CD4-positive, alpha-beta T cell treated with Interleukin-17A for 4 hours (primary cell): ENCODE measurements around the gene B3GALT6.
A peak's percentile ranks its signal among the peaks of the same experiment; 100 is the strongest.
"Not testable (repeated sequence)": the region's sequence is repeated elsewhere in the genome, so short reads cannot be mapped to it uniquely, and the experiment has no call there.

Experiments
- DNase-seq: peaks from one replicate; pipeline ENCODE4 v3.0.0-alpha.2; 2020; ENCODE audit warnings: mixed read lengths

The B3GALT6 gene

DNA sequence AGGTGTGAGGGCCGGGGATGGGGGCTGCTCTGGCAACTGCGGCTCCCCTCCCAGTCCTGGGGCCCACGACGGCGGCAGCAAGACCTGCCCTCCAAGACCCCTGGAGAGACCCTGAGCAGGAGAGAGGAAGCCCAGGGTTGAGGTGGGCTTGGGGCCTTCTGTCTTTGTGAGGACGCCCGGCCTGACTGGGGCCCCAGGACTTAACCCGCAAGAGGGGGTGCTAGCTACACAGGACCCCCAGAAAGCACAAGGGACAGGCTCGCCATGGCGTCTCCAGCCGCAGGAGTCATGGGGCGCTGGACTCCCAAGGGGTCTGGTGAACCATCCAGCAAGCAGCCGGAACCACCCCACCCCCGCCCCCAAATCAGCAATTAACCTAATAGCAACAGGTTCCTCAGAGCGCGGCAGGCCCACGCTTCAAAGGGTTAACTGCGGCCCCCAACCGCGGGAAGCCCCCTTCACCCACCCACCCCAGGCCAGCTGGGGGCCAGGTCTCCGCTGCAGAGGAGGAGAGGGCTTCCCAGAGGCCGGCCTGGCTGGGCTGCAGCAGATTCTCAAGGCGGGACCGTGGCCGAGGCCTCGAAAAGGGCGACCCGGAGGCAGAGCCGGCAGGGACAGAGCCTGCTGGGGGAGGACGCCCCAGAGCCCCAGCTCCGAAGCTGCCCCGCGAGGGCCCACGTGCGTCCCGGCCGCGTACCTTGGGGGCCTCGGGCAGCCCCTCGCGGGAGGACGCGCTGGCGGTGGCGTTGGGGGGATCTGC, 14.0 kb downstream of the B3GALT6 start:
- no peak for DNase-seq

DNA sequence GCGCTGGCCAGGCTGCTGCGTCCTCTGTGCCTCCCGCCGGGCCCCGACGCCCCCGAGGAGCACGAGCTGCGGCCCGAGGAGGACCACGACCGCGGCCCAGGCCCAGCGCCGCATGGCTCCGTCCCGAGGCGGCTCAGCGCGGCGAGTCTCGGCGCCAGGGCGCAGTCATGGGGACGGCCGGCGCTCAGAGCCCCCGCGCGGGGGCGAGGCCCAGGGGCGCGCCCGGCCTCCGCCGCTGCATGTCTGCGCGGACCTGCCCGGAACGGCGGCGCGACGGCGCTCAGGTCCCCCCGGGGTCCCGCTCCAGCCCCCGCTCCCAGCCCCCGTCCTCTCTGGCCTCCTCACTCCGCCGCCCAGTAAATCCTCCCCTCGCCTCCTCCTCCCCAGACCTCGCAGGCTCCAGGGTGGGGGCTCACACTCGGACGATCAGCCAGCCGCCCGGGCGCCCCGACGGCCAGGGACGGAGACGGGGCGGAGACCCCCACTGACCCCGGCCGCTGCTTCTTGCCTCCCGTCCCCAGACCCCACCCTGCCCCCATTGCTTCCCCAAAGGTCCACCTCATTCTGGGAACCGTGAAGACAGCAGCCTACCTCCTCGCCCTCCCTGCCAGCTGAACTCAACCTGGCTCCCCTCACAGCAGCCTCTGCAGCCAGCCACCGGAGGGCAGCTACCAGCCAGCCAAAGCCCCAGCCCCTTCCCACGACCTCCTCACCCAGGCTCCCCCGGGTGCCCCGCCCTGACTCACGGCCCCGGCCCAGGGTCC, 14.7 kb downstream of the B3GALT6 start, which contains the start of gene C1QTNF12:
Gene C1QTNF12, minus strand, starts transcription at position 146 of the 764 bp plus-strand sequence. Its CDS starts 32 bp downstream, at position 114.
- no peak for DNase-seq

DNA sequence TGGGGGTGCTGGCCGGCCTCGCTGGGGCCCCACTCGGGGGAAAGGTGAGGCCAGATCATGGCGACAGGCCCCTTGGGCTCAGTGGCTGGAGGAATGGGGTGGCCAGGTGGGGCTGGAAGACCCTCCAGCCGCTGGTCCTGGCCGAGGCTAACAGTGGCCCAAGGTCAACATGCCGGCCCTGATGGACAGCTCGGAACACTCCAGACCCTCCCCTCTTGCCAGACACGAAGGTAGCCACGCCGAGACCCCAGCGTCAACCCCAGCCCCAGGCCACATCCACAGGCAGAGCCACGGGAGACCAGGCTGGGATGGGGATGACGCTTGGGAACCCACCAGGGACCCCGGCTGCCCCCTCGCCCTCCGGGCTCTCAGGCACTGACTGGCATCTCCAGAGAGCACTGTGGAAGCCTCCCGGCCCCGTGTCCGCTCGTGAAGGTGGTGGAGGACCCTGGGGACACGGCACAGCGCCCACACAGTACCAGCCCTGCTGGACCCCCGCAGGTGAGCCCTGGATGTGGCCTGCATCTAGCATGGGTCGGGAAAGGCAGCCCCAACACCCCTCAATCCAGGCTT, 15.4 kb downstream of the B3GALT6 start:
- no peak for DNase-seq

DNA sequence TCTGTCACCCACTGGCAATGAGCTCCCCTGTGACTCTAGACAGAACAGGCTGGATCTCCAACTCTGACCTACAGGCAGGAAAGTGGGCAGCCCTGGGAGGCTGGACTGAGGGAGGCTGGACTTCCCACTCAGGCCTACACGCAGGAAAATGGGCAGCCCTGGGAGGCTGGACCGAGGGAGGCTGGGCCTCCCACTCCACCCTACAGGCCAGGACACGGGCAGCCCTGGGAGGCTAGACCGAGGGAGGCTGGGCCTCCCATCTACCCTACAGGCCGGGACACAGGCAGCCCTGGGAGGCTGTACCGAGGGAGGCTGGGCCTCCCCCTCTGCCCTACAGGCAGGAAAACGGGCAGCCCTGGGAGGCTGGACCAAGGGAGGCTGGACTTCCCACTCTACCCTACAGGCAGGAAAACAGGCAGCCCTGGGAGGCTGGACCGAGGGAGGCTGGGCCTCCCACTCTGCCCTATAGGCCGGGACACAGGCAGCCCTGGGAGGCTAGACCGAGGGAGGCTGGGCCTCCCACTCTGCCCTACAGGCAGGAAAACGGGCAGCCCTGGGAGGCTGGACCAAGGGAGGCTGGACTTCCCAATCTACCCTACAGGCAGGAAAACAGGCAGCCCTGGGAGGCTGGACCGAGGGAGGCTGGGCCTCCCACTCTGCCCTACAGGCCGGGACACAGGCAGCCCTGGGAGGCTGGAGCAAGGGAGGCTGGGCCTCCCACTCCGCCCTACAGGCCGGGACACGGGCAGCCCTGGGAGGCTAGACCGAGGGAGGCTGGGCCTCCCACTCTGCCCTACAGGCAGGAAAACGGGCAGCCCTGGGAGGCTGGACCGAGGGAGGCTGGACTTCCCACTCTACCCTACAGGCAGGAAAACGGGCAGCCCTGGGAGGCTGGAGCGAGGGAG, 16.2 kb downstream of the B3GALT6 start:
- not testable (repeated sequence) for DNase-seq

DNA sequence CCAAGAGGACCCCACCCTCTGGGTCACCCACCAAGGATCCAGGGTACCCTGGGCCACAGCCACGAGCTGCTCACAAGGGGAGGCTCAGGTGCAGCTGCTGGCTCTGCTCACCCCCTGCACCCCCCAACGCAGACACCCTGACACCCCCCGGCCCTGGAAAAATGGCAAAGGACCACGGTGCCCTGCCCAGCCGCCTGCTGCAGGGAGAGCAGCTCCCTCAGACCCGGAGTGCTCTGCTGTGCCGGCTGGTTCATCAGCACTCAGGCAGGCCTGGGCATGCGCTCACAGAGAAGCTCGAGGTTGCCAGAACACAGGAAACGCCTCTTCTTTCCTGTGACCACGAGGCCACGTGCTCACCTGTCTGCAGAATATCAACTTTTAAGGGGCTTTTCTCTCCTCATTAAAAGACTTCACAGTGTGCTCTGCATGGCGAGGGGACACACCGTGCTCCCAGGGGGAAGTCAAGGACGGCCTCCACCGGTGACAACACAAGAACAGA, 18.8 kb downstream of the B3GALT6 start:
- peak; percentile 81 for DNase-seq

DNA sequence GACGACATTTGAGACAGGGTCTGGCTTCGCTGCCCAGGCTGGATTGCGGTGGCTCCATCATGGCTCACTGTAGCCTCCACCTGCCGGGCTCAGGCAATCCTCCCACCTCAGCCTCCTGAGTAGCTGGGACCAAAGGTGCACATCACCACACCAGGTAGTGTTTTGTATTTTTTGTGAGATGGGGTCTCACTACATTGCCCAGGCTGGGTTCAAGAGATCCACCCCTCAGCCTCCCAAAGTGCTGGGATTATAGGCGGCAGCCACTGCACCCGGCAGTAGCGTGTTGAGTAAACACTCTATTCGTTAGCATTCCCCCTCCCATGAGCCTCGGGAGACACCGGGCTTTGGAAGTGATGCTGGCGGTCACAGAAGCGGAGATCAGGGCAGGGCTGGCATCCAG, 21.3 kb downstream of the B3GALT6 start:
- DNase-seq: no peak

DNA sequence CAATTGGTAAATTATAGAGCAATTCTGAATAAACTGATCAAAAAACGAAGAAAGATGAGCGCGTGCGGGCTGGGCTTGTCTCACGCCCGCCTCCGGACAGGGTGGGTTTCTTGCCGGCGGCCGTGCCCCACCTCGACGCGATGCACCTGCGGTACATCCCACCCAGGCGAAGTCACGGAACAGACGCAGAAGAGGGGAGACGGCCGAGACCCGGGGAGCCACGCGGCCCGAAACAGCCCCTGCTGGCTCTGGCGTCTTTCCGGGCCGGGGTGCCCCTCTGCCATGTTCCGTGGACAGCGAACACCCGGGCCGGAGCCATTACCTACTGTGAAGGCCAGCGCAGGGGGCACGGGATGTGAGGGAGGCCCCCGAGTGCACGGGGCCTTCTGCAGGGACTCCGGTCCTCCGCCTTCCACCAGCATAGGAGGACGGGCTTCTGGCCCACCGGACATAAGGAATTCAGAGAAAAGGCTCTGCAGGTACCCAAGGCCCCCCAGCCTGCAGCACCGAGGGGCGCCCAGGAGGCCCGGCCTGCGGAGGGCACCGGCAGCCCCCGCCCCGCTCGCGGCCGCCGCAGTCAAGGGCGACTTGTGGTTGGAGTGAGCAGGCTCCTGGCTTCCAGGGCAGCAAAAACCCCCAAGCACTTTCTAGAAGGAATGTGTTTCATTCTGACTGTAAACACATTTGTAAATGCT, 22.1 kb downstream of the B3GALT6 start:
- no peak for DNase-seq

DNA sequence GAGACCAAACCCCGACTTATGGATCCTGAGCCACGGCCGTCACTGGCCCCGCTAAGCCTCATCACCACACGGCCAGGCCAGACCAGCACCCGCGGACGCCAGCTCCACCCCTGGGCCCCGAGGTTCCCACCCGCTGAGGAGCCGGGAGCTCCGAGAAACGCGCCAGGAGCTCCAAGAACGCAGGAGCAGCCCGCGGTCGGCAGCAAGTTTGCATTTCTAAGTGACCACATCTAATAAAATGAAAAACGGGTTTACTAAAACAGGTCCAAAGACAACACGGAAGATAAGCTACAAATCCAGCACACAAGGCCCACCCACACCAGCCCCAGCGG, 22.6 kb downstream of the B3GALT6 start:
- DNase-seq: no peak

DNA sequence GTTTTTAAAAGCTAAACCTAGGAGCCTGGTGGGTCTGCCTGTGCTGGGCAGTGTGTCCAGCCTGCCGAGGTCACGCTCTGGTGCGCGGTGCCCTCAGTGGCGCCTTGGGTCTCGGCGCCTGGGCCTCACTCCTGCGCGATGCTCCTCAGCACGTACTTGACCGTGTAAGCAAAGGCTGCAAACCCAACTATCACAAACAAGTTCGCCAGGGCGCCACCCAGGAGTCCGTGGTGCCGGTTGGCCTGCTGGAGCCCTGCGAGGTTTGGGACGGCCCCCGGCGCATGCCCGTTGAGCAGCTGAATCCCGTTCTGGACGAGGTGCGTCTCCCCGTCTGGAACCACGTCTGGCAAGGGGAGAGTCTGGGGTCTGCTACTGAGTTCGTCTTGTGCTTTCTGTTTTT, 23.0 kb downstream of the B3GALT6 start:
- no peak for DNase-seq

DNA sequence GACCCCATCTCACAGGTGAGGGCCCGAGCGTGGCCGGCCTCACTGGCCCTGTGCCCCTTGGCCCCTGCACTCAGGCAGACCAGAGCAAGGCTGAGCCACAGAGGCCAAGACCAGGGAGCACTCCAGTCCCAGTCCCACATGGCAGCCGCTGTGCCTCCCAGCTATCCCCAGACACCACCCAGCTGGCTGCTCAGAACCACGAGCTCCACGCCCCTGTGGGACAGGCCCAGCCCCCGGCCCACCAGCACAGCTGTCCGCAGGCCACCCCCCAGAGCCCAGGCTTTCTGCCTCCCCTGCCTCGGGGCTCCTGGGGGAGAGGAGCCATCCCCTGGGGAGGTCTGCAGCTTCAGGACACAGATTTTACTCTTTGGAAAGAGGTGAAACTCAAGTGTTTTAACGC, 23.6 kb downstream of the B3GALT6 start:
- DNase-seq: no peak

DNA sequence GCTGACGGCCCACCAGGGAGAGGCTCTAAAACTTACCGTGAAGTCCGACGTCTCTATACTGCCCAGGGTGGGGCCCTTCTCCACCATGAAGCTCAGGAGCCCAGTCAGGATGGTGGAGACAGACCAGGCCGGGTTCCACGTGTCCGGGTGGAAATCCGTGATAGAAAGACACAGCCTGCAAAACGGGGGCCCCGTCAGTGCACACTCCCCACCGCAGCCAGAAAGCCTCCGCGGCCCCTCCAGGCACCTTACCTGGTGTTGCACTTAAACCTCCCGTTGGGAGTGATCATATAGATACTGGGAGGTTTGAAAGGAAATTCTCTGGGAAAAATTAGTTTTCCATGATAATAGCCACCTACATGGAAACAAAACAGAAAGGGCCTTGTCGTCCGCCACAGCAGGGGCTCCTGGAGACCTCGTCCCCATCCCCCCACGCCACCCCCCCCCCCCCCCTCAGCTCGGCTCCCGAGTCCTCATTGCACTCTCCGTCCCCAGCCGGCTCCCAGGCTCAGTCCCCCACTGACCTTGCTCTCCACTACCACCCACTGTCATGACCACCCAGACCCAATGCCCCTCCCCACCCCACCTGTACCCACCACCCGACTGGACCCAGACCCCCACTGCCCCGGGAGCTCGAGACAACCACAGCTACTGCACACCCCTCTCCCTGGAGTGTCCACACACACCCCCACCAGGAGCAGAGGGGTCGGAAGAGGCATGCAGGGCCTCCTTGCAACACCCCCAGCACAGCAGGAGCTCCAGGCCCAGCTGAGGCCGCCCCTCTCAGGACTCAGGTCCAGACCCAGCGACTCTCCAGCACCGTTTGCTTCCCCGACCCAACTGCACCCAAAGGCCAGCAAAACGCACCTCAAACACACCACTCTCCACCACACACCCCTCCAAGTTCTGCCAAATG, 25.2 kb downstream of the B3GALT6 start:
- DNase-seq: no peak

DNA sequence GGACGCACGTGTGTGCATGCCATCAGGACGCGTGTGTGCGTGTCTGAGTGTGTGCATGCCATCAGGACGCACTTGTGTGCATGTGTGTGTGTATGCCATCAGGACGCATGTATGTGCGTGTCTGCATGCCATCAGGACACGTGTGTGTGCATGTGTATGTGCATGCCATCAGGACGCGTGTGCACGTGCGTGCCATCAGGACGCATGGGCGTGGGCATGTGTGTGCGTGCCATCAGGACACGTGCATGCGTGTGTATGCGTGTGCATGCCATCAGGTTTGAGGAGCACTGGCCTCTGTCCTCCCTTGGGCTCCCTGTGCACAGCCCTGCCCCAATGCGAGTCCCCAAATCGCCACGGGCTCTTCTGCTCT, 27.1 kb downstream of the B3GALT6 start:
- no peak for DNase-seq

DNA sequence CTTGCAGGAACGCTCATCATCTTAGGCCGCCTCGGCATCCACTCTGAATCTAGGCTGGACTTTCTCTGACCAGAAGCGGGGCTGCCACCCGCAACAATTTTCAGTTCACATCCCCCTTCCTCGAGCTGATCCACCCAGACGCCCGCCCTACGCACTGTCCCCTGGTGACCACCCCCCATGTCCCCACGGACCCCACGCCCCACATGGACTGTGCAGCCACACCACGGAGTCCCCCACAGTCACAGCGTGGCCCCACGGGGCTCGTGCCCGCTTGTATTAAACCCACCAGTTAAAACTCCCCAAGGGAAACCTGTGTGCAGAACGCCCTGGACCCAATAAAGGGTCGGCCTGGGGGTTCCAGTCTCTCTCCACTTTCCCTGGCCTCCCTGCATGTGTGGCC, 27.5 kb downstream of the B3GALT6 start:
- no peak for DNase-seq

DNA sequence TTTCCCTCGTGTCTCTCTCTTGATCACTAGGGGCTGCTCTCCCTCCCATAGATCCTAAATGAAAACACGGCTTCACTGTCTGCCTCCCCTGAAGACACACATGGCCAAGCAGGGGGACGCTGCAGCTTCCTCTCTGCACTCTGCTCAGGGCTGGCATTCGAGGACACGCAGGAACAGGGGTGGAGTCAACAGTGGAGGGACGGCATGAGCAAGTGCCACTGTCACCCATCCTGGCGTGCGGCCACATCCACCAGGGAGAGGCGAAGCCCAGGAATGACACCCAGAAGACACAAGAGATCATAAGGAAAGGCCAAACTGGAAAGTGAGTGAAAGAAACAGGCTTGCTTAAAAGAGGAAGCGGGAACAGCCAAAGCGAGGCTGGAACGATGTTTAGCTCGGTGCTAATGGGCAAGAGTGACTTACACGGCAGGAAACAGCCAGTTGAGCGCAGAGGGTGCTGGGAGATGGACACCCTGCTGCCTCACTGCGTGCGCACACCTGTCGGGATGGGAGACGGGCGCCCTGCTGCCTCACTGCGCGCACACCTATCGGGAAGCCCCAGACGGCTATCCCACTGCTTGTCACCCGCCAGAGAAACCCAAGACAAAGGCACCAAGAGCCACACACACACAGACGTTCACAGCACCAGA, 28.0 kb downstream of the B3GALT6 start:
- no peak for DNase-seq

DNA sequence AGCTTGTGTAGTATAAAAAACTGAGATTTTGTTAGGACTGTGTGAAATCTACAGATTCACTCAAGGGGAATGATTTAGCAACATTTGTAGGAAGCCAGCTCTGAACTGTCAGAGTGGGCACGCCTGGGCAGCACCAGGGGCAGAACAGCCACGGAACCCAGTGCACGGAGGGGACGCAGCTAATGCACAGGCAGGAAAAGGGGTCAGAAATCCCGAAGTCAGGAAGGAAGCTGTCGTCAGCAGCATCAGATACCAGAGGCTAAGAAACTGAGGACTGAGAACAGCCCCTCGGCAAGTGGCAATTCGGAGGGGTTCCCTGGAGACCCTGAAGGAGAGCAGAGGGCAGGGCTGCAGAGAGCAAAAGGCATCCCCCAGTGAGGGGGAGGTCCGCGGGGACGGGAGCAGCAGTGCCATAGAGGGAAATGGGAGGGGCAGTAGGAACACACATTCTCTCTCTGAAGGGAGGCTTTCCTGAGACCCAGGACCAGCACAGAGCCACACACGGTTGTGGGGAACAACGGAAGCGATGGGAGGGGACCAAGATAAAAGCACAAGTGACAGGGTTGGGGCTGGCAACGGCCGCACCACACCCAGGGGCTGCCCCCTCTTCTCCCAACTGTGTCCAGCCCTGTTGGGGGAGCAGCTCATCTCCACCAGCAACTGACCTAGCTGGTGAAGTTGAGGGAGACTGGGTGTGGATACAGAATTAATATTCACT, 29.0 kb downstream of the B3GALT6 start:
- DNase-seq: no peak

DNA sequence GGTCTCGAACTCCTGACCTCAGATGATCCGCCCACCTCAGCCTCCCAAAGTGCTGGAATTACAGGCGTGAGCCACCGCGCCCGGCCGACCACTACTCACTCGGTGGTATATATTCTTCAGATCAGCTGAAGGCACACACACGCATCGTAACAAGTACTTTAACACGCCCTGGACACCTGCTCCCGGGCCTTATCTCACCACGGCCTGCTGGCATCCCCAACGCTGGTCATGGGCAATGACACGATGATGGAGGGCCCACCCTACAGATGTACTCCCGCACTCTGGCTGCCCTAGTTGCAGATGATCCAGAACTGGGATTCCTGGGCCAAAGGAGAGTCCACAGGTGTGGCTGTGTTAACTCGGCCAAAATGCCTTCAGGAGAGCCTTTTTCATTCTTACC, 30.0 kb downstream of the B3GALT6 start:
- no peak for DNase-seq

DNA sequence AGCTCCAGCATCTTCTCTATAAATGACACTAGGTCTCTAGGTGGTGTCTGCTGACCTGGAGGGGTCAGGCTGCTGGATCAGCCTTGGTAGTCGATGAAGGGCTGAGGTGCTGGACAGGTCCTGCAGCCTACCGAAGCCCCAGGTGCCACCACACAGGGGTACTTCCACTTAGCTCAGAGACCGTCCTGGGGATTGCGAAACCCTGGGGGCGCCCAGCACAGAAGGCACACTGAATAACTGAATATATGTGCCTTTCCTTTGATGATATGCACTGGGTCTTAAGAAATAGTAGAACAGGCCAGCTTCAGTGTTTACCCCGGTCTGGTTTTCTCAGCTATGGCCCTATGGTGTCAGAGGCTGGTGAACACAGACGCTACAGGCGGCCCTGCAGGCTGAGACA, 30.7 kb downstream of the B3GALT6 start:
- DNase-seq: no peak

DNA sequence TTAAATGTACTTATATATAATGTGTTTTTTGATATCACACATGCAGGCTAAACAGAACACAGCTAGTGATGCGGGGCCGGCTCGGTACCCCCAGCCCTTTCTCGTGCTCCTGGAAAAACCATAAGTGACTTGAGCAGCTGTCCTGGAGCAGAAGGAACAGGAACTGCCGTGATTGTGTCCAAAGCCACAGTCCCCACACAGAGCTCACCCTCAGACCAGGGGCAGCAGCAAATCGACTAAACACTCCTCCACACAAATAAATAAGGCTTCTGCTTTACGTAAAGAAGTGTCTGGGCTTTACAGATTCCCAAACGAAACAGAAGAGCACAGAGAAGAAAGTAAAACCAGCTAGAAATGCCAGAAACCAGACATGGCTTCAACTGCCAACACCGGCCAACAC, 32.0 kb downstream of the B3GALT6 start:
- no peak for DNase-seq

DNA sequence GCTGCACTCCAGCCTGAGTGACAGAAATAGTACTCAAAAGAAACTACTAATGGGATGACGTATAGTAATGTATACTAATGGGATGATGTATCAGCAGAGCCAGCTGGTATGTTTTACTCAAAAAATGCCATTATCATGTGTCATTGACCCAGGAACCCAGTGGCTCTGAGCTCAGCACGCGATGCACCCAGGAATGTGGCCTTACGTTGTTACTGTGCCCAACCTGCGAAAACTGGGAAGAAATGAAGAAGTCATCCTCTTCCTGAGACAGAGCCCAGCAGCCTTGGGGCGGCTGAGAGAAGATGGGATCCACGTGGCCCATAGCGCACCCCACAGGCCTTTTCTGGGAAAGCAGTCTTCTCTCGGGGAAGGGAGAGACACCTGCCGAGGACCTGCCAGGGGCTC, 32.8 kb downstream of the B3GALT6 start:
- DNase-seq: peak; percentile 26
